Measurements from ENCODE around the gene SAXO2. TPM values are rescaled to one million over a fixed set of nuclear protein-coding genes. Genes with fewer than 3 reads are reported as not detected.
"Not testable (repeated sequence)": the region's sequence is repeated elsewhere in the genome, so short reads cannot be mapped to it uniquely, and the experiment has no call there.

Gene SAXO2
- total and polyA plus RNA-seq, 2 donors (not counting 1 experiment from before 2014, with no cell fraction given), result 0.36 to 0.66 TPM

DNA sequence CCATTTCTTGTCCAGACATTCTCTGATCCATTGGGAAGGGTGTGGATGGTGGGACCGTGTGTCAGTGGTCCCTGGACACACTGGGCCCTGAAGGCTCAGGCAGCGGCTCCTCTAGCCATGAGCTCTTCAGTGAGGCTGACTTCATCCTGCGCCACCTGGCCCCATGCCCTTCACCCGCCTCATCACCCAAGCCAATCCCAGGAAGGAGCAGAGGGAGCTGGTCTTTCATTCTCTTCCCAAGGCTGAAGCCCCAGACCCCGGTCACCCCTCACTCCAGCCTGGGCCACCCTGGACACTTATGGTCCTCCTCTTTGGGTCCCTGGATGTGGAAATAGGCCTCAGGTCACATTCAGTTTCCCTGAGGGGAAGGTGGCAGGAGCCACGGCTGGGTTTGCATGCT is 62.2 kb downstream of the SAXO2 start:
- not testable (repeated sequence) for H3K9me3 ChIP-seq (ENCODE audit: control insufficient read depth, insufficient read depth, low read depth, low read length)

GRCh38 chr15:82325646-82326045 is 63.0 kb downstream of the SAXO2 start:
- DNase-seq (ENCODE audit: low read depth in 2 of 2), result not testable (repeated sequence)

More for the DNA sequence above, 62.2 kb downstream of the SAXO2 start:
- not testable (repeated sequence) for H3K27ac ChIP-seq (ENCODE audit: insufficient read depth, low read length); H2AFZ ChIP-seq (ENCODE audit: low read length); H3K36me3 ChIP-seq (ENCODE audit: control insufficient read depth, insufficient read depth, low read length); H3K27me3 ChIP-seq (ENCODE audit: control insufficient read depth, insufficient read depth, low read length); H3K4me2 ChIP-seq (ENCODE audit: extremely low read depth, insufficient read depth, low read length); H3K4me1 ChIP-seq (ENCODE audit: control insufficient read depth, extremely low read depth, insufficient read depth, low read length); H3K9ac ChIP-seq (ENCODE audit: insufficient read depth, low read length); H3K4me3 ChIP-seq (replicated peaks in 1 of 4; ENCODE audit: control extremely low read depth in 1 of 4, insufficient read depth in 1 of 4, low read depth in 3 of 4, low read length in 4 of 4); DNase-seq (ENCODE audit: low read depth in 2 of 2); H3K79me2 ChIP-seq (ENCODE audit: control insufficient read depth, insufficient read depth, low read length); H4K20me1 ChIP-seq (ENCODE audit: control insufficient read depth, extremely low read depth, insufficient read depth, low read length)

DNA sequence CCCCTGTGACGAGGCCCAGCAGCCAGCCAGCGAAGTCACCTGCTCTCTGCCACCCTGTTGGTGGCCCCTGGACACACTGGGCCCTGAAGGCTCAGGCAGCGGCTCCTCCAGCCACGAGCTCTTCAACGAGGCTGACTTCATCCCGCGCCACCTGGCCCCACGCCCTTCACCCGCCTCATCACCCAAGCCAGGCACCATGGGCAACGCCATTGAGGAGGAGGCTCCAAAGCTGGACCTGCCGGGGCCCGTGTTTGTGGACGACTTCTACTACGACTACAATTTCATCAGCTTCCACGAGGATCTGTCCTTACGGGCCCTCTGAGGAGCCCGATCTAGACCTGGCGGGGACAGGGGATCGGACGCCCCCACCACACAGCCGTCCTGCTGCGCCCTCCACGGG is 64.3 kb downstream of the SAXO2 start:
- not testable (repeated sequence) for H4K20me1 ChIP-seq (ENCODE audit: control insufficient read depth, extremely low read depth, insufficient read depth, low read length); H3K36me3 ChIP-seq (ENCODE audit: control insufficient read depth, insufficient read depth, low read length); H3K27me3 ChIP-seq (ENCODE audit: control insufficient read depth, insufficient read depth, low read length); H2AFZ ChIP-seq (ENCODE audit: low read length); H3K9ac ChIP-seq (ENCODE audit: insufficient read depth, low read length); H3K4me2 ChIP-seq (ENCODE audit: extremely low read depth, insufficient read depth, low read length); H3K4me3 ChIP-seq (replicated peaks in 1 of 4; ENCODE audit: control extremely low read depth in 1 of 4, insufficient read depth in 1 of 4, low read depth in 3 of 4, low read length in 4 of 4); H3K9me3 ChIP-seq (ENCODE audit: control insufficient read depth, insufficient read depth, low read depth, low read length); H3K4me1 ChIP-seq (ENCODE audit: control insufficient read depth, extremely low read depth, insufficient read depth, low read length); H3K27ac ChIP-seq (ENCODE audit: insufficient read depth, low read length); DNase-seq (ENCODE audit: low read depth in 2 of 2); H3K79me2 ChIP-seq (ENCODE audit: control insufficient read depth, insufficient read depth, low read length)

More at GRCh38 chr15:82325646-82326045, 63.0 kb downstream of the SAXO2 start:
- H4K20me1 ChIP-seq (ENCODE audit: control insufficient read depth, extremely low read depth, insufficient read depth, low read length); H3K79me2 ChIP-seq (ENCODE audit: control insufficient read depth, insufficient read depth, low read length); H3K9me3 ChIP-seq (ENCODE audit: control insufficient read depth, insufficient read depth, low read depth, low read length); H3K27ac ChIP-seq (ENCODE audit: insufficient read depth, low read length); H2AFZ ChIP-seq (ENCODE audit: low read length); H3K36me3 ChIP-seq (ENCODE audit: control insufficient read depth, insufficient read depth, low read length); H3K4me2 ChIP-seq (ENCODE audit: extremely low read depth, insufficient read depth, low read length); H3K27me3 ChIP-seq (ENCODE audit: control insufficient read depth, insufficient read depth, low read length); H3K9ac ChIP-seq (ENCODE audit: insufficient read depth, low read length); H3K4me1 ChIP-seq (ENCODE audit: control insufficient read depth, extremely low read depth, insufficient read depth, low read length); H3K4me3 ChIP-seq (replicated peaks in 1 of 4; ENCODE audit: control extremely low read depth in 1 of 4, insufficient read depth in 1 of 4, low read depth in 3 of 4, low read length in 4 of 4): not testable (repeated sequence)

DNA sequence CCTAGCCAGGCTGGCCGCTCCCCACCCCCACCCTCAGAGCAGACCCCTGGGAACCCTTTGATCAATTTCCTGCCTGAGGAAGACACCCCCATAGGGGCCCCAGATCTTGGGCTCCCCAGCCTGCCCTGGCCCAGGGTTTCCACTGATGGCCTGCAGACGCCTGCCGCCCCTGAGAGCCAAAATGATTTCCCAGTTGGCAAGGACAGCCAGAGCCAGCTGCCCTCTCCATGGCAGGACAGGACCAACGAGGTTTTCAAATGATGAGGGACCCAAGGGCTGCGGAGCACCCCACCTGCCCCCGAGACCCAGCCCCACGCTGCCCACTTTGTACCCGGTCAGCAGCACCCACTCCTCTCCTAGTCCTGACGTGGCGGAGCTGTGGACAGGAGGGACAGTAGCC is 64.8 kb downstream of the SAXO2 start:
- H2AFZ ChIP-seq (ENCODE audit: low read length); H3K36me3 ChIP-seq (ENCODE audit: control insufficient read depth, insufficient read depth, low read length); H3K9me3 ChIP-seq (ENCODE audit: control insufficient read depth, insufficient read depth, low read depth, low read length); H3K27ac ChIP-seq (ENCODE audit: insufficient read depth, low read length); H3K4me3 ChIP-seq (replicated peaks in 1 of 4; ENCODE audit: control extremely low read depth in 1 of 4, insufficient read depth in 1 of 4, low read depth in 3 of 4, low read length in 4 of 4); DNase-seq (ENCODE audit: low read depth in 2 of 2); H3K4me1 ChIP-seq (ENCODE audit: control insufficient read depth, extremely low read depth, insufficient read depth, low read length); H3K4me2 ChIP-seq (ENCODE audit: extremely low read depth, insufficient read depth, low read length); H3K9ac ChIP-seq (ENCODE audit: insufficient read depth, low read length); H4K20me1 ChIP-seq (ENCODE audit: control insufficient read depth, extremely low read depth, insufficient read depth, low read length); H3K79me2 ChIP-seq (ENCODE audit: control insufficient read depth, insufficient read depth, low read length); H3K27me3 ChIP-seq (ENCODE audit: control insufficient read depth, insufficient read depth, low read length): not testable (repeated sequence)

- not testable (repeated sequence) for H3K27ac ChIP-seq (ENCODE audit: insufficient read depth, low read length); H4K20me1 ChIP-seq (ENCODE audit: control insufficient read depth, extremely low read depth, insufficient read depth, low read length); H3K9ac ChIP-seq (ENCODE audit: insufficient read depth, low read length); H3K4me3 ChIP-seq (replicated peaks in 1 of 4; ENCODE audit: control extremely low read depth in 1 of 4, insufficient read depth in 1 of 4, low read depth in 3 of 4, low read length in 4 of 4); H3K9me3 ChIP-seq (ENCODE audit: control insufficient read depth, insufficient read depth, low read depth, low read length); DNase-seq (ENCODE audit: low read depth in 2 of 2); H3K36me3 ChIP-seq (ENCODE audit: control insufficient read depth, insufficient read depth, low read length); H2AFZ ChIP-seq (ENCODE audit: low read length); H3K27me3 ChIP-seq (ENCODE audit: control insufficient read depth, insufficient read depth, low read length); H3K79me2 ChIP-seq (ENCODE audit: control insufficient read depth, insufficient read depth, low read length); H3K4me1 ChIP-seq (ENCODE audit: control insufficient read depth, extremely low read depth, insufficient read depth, low read length); H3K4me2 ChIP-seq (ENCODE audit: extremely low read depth, insufficient read depth, low read length)
Observed at GRCh38 chr15:82329039-82329438, 66.4 kb downstream of the SAXO2 start.

GRCh38 chr15:82330921-82331320 is 68.3 kb downstream of the SAXO2 start:
- not testable (repeated sequence) for DNase-seq (ENCODE audit: low read depth in 2 of 2); H3K27me3 ChIP-seq (ENCODE audit: control insufficient read depth, insufficient read depth, low read length); H3K4me2 ChIP-seq (ENCODE audit: extremely low read depth, insufficient read depth, low read length); H3K9ac ChIP-seq (ENCODE audit: insufficient read depth, low read length); H3K36me3 ChIP-seq (ENCODE audit: control insufficient read depth, insufficient read depth, low read length); H3K9me3 ChIP-seq (ENCODE audit: control insufficient read depth, insufficient read depth, low read depth, low read length); H3K4me1 ChIP-seq (ENCODE audit: control insufficient read depth, extremely low read depth, insufficient read depth, low read length); H2AFZ ChIP-seq (ENCODE audit: low read length); H4K20me1 ChIP-seq (ENCODE audit: control insufficient read depth, extremely low read depth, insufficient read depth, low read length); H3K79me2 ChIP-seq (ENCODE audit: control insufficient read depth, insufficient read depth, low read length); H3K4me3 ChIP-seq (replicated peaks in 1 of 4; ENCODE audit: control extremely low read depth in 1 of 4, insufficient read depth in 1 of 4, low read depth in 3 of 4, low read length in 4 of 4); H3K27ac ChIP-seq (ENCODE audit: insufficient read depth, low read length)

DNA sequence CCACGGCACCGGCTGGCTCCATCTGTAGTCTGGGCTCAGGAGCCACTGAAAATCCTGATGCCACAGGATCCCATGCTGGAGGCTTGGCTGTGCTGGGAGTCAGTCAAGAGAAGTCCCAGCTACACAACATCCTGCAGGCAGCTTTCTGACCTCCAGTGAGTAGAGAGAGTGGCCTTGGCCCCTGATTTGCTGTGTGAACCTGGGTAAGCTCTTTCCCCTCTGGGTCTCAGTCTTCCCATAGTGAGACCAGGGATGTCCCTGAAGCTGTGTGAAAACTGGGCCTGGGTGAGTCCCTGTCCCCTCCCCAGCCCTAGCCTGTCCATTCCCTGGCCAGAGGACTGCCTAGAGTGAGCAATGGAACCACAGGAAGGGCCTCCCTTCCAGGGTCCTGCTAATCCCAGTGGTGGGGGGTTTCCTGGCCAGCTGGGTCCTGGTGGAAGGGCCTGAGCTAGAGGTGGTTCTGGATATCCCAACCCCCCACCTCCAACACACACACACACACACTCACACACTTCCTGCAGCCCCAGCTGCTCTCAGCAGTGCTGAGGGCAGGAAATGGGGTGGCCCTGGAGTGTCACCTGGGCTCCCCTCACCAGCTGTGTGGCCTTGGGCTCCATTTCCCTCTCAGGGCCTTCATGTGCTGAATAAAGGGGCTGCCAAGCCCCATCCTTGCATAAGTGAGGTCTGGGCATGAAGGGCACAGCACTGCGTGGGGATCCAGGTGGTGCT is 69.1 kb downstream of the SAXO2 start:
- not testable (repeated sequence) for H4K20me1 ChIP-seq (ENCODE audit: control insufficient read depth, extremely low read depth, insufficient read depth, low read length); H2AFZ ChIP-seq (ENCODE audit: low read length); H3K36me3 ChIP-seq (ENCODE audit: control insufficient read depth, insufficient read depth, low read length); H3K27ac ChIP-seq (ENCODE audit: insufficient read depth, low read length); H3K4me3 ChIP-seq (replicated peaks in 1 of 4; ENCODE audit: control extremely low read depth in 1 of 4, insufficient read depth in 1 of 4, low read depth in 3 of 4, low read length in 4 of 4); H3K4me2 ChIP-seq (ENCODE audit: extremely low read depth, insufficient read depth, low read length); H3K4me1 ChIP-seq (ENCODE audit: control insufficient read depth, extremely low read depth, insufficient read depth, low read length); DNase-seq (ENCODE audit: low read depth in 2 of 2); H3K79me2 ChIP-seq (ENCODE audit: control insufficient read depth, insufficient read depth, low read length); H3K9ac ChIP-seq (ENCODE audit: insufficient read depth, low read length); H3K9me3 ChIP-seq (ENCODE audit: control insufficient read depth, insufficient read depth, low read depth, low read length); H3K27me3 ChIP-seq (ENCODE audit: control insufficient read depth, insufficient read depth, low read length)

Data from fibroblast of lung (primary cell).